NT2/D1 (cell line): ENCODE measurements around the gene OGFR.

Source experiments
- SUZ12 ChIP-seq: IDR thresholded peaks from 2 replicates; pipeline ENCODE4 v1.6.1; 2011; ENCODE audit not compliant: insufficient read length, insufficient read depth; ENCODE audit errors: extremely low read depth
- YY1 ChIP-seq: IDR thresholded peaks from 2 replicates; pipeline ENCODE4 v1.6.1; 2011; ENCODE audit not compliant: insufficient read length, insufficient read depth
- ZNF274 ChIP-seq: IDR thresholded peaks from 2 replicates; pipeline ENCODE4 v1.6.1; 2011; ENCODE audit warnings: mild to moderate bottlenecking, low read depth, low read length

- no peak for TF ChIP-seq SUZ12
- no peak for TF ChIP-seq ZNF274
- TF ChIP-seq YY1, result no peak
These were observed 16.0 kb upstream of the OGFR start for GRCh38 chr20:62788607-62789006.
